ENCODE measurements around the gene ARID4B.
A peak's percentile ranks its signal among the peaks of the same experiment; 100 is the strongest.

Gene ARID4B

GRCh38 chr1:235156265-235156664, 171.7 kb downstream of the ARID4B start:
- H3K36me3 Mint-ChIP-seq: peaks cover 26 to 29% of the 10 kb centered on the region in 2 donors
- no peak overlapping the region for H3K27ac Mint-ChIP-seq
- H3K27me3 Mint-ChIP-seq: no peaks in the 10 kb centered on the region
- no peaks in the 10 kb centered on the region for H3K9me3 Mint-ChIP-seq
- DNase-seq (no peak), ATAC-seq (replicated peaks) (no peak)
- no peak overlapping the region for H3K4me3 Mint-ChIP-seq
- peaks cover 2 to 27% of the 10 kb centered on the region in 2 donors for H3K4me1 Mint-ChIP-seq

- peaks cover 7 to 26% of the 10 kb centered on the region in 2 donors for H3K4me1 Mint-ChIP-seq
- H3K27ac Mint-ChIP-seq: no peak overlapping the region
- no peaks in the 10 kb centered on the region for H3K27me3 Mint-ChIP-seq
- ATAC-seq (replicated peaks) (no peak), DNase-seq (no peak)
- H3K9me3 Mint-ChIP-seq: no peaks in the 10 kb centered on the region
- no peak overlapping the region for H3K4me3 Mint-ChIP-seq
- peaks cover 31 to 38% of the 10 kb centered on the region in 2 donors for H3K36me3 Mint-ChIP-seq
Observed at GRCh38 chr1:235152235-235152634, 175.7 kb downstream of the ARID4B start.

- Mint-ChIP-seq H3K9me3 (no peaks in the 10 kb centered on the region), H3K4me1 (peaks cover 7 to 27% of the 10 kb centered on the region in 2 donors), H3K36me3 (peaks cover 32 to 45% of the 10 kb centered on the region in 2 donors), H3K27me3 (no peaks in the 10 kb centered on the region), H3K4me3 (no peak overlapping the region), H3K27ac (peak overlapping the region; percentile 16)
- DNase-seq (no peak), ATAC-seq (replicated peaks) (no peak)
Observed at GRCh38 chr1:235151033-235151432, 176.9 kb downstream of the ARID4B start.

DNA sequence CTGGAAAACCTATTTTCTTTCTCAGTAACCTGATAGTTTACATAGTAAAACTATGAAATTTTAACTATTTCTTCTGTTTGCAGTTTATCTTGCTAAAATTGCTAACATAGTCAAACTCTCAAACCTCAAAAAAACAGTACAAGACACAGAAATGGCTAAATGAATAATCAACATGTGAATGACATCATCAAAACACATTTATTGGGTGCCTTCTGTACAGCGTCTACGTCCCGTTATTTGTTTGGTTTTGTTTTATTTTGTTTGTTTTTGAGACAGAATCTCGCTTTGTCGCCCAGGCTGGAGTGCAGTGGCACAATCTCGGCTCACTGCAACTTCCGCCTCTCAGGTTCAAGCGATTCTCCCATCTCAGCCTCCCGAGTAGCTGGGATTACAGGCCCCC, 178.2 kb downstream of the ARID4B start:
- ATAC-seq (replicated peaks) (no peak), DNase-seq (no peak)
- no peaks in the 10 kb centered on the region for H3K27me3 Mint-ChIP-seq
- no peaks in the 10 kb centered on the region for H3K9me3 Mint-ChIP-seq
- H3K4me1 Mint-ChIP-seq: peaks cover 9 to 38% of the 10 kb centered on the region in 2 donors
- no peak overlapping the region for H3K4me3 Mint-ChIP-seq
- H3K36me3 Mint-ChIP-seq: peaks cover 35 to 51% of the 10 kb centered on the region in 2 donors
- no peak overlapping the region for H3K27ac Mint-ChIP-seq

- Mint-ChIP-seq H3K27ac (no peak overlapping the region), H3K4me3 (no peak overlapping the region), H3K4me1 (peaks cover 10 to 29% of the 10 kb centered on the region in 2 donors), H3K27me3 (no peaks in the 10 kb centered on the region), H3K36me3 (peaks cover 29 to 48% of the 10 kb centered on the region in 2 donors), H3K9me3 (no peaks in the 10 kb centered on the region)
- DNase-seq (no peak), ATAC-seq (replicated peaks) (no peak)
Observed at GRCh38 chr1:235147269-235147668, 180.7 kb downstream of the ARID4B start.

DNA sequence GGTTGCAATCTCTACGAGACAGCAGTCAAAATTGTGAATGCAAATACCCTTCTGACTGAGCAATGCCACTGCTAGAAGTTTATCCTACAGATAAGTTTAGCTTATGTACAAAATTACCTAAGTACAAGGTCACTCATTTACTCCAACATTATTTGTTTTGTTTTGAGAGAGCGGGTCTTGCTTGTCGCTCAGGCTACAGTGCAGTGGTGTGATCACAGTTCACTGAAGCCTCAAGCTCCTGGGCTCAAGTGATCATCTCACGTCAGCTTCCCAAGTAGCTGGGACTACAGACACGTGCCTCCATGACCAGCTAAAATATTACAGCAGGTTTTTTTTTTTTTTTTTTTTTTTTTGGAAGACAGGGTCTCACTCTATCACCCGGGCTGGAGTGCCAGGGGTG, 182.3 kb downstream of the ARID4B start:
- Mint-ChIP-seq H3K27me3 (no peaks in the 10 kb centered on the region), H3K36me3 (peaks cover 33 to 51% of the 10 kb centered on the region in 2 donors), H3K4me3 (no peak overlapping the region), H3K9me3 (no peaks in the 10 kb centered on the region), H3K27ac (no peak overlapping the region), H3K4me1 (peaks cover 5 to 20% of the 10 kb centered on the region in 2 donors)
- DNase-seq (no peak), ATAC-seq (replicated peaks) (no peak)

DNA sequence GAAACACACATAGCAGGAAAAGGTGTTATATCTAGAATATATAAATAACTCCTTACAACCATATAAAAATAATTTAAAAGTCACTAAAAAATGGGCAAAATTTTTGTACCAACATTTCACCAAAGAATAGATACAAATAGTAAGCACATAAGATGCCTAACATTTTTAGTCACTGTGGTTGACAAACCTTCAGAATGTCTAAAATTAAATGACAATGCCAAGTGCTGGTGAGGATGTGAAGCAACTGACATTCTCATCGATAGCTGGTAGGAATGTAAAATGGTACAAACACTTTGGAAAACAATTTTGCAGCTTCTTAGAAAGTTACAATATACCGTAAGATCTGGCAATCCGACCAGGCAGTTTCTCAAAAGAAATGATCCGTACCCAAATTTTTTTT, 185.0 kb downstream of the ARID4B start:
- H3K27ac Mint-ChIP-seq: no peak overlapping the region
- no peaks in the 10 kb centered on the region for H3K9me3 Mint-ChIP-seq
- no peaks in the 10 kb centered on the region for H3K27me3 Mint-ChIP-seq
- DNase-seq: no peak
- H3K4me1 Mint-ChIP-seq: peaks cover 7 to 26% of the 10 kb centered on the region in 2 donors
- no peak overlapping the region for H3K4me3 Mint-ChIP-seq
- peaks cover 41 to 58% of the 10 kb centered on the region in 2 donors for H3K36me3 Mint-ChIP-seq
- ATAC-seq (replicated peaks): no peak

DNA sequence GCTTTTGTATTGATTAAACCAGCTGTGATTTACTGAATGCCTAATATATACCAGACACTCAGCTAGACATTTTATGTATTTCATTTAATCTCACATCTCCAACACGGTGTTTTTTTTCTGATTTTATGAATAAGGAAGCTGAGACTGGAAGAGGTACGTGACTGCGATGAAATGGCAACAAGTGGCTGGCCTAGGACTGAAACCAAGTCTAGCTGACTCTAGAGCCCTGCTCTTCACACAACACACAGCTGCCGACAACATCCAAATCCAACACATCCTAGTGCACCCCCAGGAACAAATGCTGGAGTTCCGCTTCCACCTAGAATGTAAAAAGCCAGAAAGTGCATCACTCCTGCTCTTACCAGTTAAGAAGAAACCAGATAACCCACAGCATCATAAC, 188.7 kb downstream of the ARID4B start:
- Mint-ChIP-seq H3K27ac (peak overlapping the region; percentile 53), H3K4me1 (peaks cover 5 to 14% of the 10 kb centered on the region in 2 donors), H3K9me3 (no peaks in the 10 kb centered on the region), H3K4me3 (no peak overlapping the region), H3K36me3 (peaks cover 58 to 73% of the 10 kb centered on the region in 2 donors), H3K27me3 (no peaks in the 10 kb centered on the region)
- no peak for DNase-seq
- ATAC-seq (replicated peaks): no peak

GRCh38 chr1:235138821-235139220, 189.2 kb downstream of the ARID4B start:
- DNase-seq: no peak
- Mint-ChIP-seq H3K4me3 (no peak overlapping the region), H3K36me3 (peaks cover 56 to 69% of the 10 kb centered on the region in 2 donors), H3K4me1 (peaks cover 5 to 14% of the 10 kb centered on the region in 2 donors), H3K27me3 (no peaks in the 10 kb centered on the region), H3K27ac (peak overlapping the region; percentile 63), H3K9me3 (no peaks in the 10 kb centered on the region)
- no peak for ATAC-seq (replicated peaks)

GRCh38 chr1:235136111-235136510, 191.9 kb downstream of the ARID4B start:
- no peak overlapping the region for H3K4me3 Mint-ChIP-seq
- DNase-seq: no peak
- no peaks in the 10 kb centered on the region for H3K9me3 Mint-ChIP-seq
- no peaks in the 10 kb centered on the region for H3K27me3 Mint-ChIP-seq
- H3K4me1 Mint-ChIP-seq: peaks cover 4 to 14% of the 10 kb centered on the region in 2 donors
- no peak overlapping the region for H3K27ac Mint-ChIP-seq
- peaks cover 50 to 65% of the 10 kb centered on the region in 2 donors for H3K36me3 Mint-ChIP-seq
- ATAC-seq (replicated peaks): no peak

DNA sequence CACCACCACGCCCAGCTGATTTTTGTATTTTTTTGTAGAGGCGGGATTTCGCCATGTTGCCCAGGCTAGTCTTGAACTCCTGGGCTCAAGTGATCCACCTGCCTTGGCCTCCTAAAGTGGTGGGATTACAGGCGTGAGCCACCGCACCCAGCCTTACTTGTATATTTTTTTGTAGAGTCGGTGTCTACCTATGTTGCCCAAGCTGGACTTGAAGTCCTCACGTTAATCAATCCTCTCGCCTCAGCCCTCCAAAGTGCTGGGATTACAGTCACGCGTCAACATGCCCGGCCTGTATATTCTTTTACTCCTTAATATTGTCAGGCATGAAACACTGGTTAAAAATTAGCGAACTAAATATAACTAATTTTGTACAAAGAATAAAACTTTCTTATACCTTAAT, 193.8 kb downstream of the ARID4B start:
- no peak overlapping the region for H3K4me3 Mint-ChIP-seq
- no peaks in the 10 kb centered on the region for H3K27me3 Mint-ChIP-seq
- no peak overlapping the region for H3K27ac Mint-ChIP-seq
- ATAC-seq (replicated peaks): no peak
- peaks cover 39 to 56% of the 10 kb centered on the region in 2 donors for H3K36me3 Mint-ChIP-seq
- DNase-seq: no peak
- no peaks in the 10 kb centered on the region for H3K9me3 Mint-ChIP-seq
- H3K4me1 Mint-ChIP-seq: peaks cover 4 to 7% of the 10 kb centered on the region in 2 donors

- Mint-ChIP-seq H3K27me3 (no peaks in the 10 kb centered on the region), H3K9me3 (no peaks in the 10 kb centered on the region), H3K4me1 (peaks cover under 1 to 2% of the 10 kb centered on the region in 2 donors), H3K36me3 (peaks cover 35 to 54% of the 10 kb centered on the region in 2 donors), H3K27ac (peak overlapping the region; percentile 25), H3K4me3 (no peak overlapping the region)
- ATAC-seq (replicated peaks): no peak
- DNase-seq: no peak
Observed at GRCh38 chr1:235133086-235133485, 194.9 kb downstream of the ARID4B start.

DNA sequence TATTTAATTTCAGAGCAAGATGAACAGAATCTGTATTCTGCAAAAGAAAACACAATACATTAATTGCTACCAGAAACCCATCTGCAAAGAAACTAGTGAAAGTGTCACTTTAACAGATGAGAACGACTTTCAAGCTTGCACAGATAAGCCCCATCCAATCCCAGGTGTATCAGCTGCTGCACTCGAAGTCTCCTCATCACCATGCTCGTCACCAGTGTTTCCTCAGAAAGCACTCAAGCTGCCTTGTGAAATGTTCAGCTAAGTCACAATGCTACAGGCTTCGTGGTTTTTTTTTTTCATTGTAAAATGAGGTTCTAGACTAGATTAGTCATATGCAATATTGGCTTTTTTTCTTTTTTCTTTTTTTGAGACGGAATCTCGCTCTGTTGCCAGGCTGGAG, 196.0 kb downstream of the ARID4B start:
- H3K27me3 Mint-ChIP-seq: no peaks in the 10 kb centered on the region
- no peak for ATAC-seq (replicated peaks)
- H3K4me3 Mint-ChIP-seq: no peak overlapping the region
- DNase-seq: no peak
- H3K27ac Mint-ChIP-seq: no peak overlapping the region
- peaks cover 30 to 51% of the 10 kb centered on the region in 2 donors for H3K36me3 Mint-ChIP-seq
- no peaks in the 10 kb centered on the region for H3K9me3 Mint-ChIP-seq
- H3K4me1 Mint-ChIP-seq: peaks cover 5 to 9% of the 10 kb centered on the region in 2 donors

DNA sequence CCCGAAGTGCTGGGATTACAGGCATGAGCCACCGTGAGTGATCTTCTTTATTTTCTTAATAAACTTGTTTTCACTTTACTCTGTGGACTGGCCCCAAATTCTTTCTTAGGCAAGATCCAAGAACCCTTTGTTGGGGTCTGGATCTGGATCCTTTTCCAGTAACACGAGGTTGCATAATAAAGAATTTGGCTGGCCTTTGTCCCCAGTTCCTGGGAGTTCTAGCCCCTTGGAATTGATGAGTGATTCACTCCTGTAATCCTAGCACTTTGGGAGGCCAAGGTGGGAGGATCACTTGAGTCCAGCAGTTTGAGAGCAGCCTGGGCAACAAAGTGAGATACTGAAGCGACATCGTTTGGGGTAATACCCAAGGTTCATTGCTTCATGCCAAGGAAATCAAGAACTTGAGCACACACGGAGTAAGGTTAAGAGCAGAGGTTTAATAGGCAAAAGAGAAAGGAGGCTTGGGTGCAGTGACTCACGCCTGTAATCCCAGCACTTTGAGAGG, 197.2 kb downstream of the ARID4B start:
- Mint-ChIP-seq H3K27ac (peak overlapping the region; percentile 37), H3K36me3 (peaks cover 28 to 45% of the 10 kb centered on the region in 2 donors)
- ATAC-seq (replicated peaks): no peak

DNA sequence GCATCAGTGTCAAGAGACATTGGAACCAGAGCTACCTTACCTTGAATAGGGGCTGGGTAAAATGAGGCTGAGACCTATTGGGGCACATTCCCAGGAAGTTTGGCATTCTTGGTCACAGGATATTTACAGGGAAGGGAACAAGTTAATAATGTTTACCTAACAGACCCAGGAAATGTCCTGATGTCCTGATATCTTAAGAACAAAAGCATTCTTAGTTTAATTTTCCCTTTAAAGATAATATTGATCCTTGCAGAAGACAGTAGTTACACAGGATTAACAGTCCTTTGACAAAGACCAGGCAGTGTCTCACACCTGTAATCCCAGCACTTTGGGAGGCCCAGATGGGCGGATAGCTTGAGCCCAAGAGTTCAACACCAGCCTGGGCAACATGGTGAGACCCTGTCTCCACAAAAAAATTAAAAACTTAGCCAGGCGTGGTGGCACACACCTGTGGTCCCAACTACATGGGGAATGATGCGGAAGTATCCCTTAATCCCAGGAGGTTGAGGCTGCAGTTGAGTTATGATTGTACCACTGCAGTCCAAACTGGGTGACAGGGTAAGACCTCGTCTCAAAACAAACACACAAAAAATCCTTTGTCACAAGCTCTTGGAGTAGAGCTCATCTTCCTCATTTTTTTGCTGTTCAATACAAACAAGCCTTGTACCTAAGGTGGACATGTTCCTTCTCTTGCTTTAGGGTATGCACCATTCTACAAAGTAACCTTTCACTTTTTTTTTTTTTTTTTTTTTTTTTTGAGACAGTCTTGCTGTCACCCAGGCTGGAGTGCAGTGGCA, 198.0 kb downstream of the ARID4B start:
- Mint-ChIP-seq H3K27ac (peak overlapping the region; percentile 81), H3K4me3 (peak overlapping the region in 1 of 2 donors; percentile 96), H3K9me3 (no peaks in the 10 kb centered on the region), H3K4me1 (peaks cover 9 to 29% of the 10 kb centered on the region in 2 donors), H3K36me3 (peaks cover 24 to 41% of the 10 kb centered on the region in 2 donors), H3K27me3 (no peaks in the 10 kb centered on the region)
- ATAC-seq (replicated peaks): no peak
- DNase-seq: no peak

More for the DNA sequence above, 197.2 kb downstream of the ARID4B start:
- no peak overlapping the region for H3K4me3 Mint-ChIP-seq
- H3K27me3 Mint-ChIP-seq: no peaks in the 10 kb centered on the region
- H3K9me3 Mint-ChIP-seq: no peaks in the 10 kb centered on the region
- DNase-seq: no peak
- peaks cover 9 to 21% of the 10 kb centered on the region in 2 donors for H3K4me1 Mint-ChIP-seq

Measured in stimulated activated naive B cell treated with anti-CD40 and anti-IgM and Interleukin-4, amounts not matched to agents 10 μg/mL and 1 μg/mL and 100 μg/mL, for 72 hours (primary cell).